Measurements from ENCODE around the gene HTR3E.
A peak's percentile ranks its signal among the peaks of the same experiment; 100 is the strongest.
"Not testable (repeated sequence)": the region's sequence is repeated elsewhere in the genome, so short reads cannot be mapped to it uniquely, and the experiment has no call there.

HTR3E gene

GRCh38 chr3:184096811-184097383, at the start of gene HTR3E:
Gene HTR3E (plus strand): TSS chr3:184097064. CDS start chr3:184097530, 466 bp downstream.
- Histone ChIP-seq H3K36me3 (no peaks in the 10 kb centered on the region), H3K27ac (no peak within 1 kb of the TSS), H4K20me1 (no peaks in the 10 kb centered on the region), H3K27me3 (no peaks in the 10 kb centered on the region), H3K4me3 (no peak within 1 kb of the TSS), H3K4me1 (peaks cover 0 to 13% (median 6%) of the 10 kb centered on the region in 10 experiments; a peak in 12 of 20 replicates), H3K9ac (no peak within 1 kb of the TSS), H3K4me2 (peak within 1 kb of the TSS in 6 of 11 experiments; percentile 6 to 58 (median 30); a peak in 8 of 22 replicates), H3K9me3 (replicated peaks in 1 of 11) (peaks cover 12 to 22% (median 18%) of the 10 kb centered on the region in 11 experiments)
- TF ChIP-seq Cebpa-rat (IDR thresholded peaks at IDR 0.05) = no peak

- Histone ChIP-seq H3K4me3 (no peak overlapping the region), H3K27ac (no peak overlapping the region), H3K9me3 (replicated peaks in 1 of 11) (no peaks in the 10 kb centered on the region), H3K36me3 (no peaks in the 10 kb centered on the region), H3K9ac (no peak overlapping the region), H3K4me1 (peaks cover 0 to 7% (median 6%) of the 10 kb centered on the region in 10 experiments; a peak in 11 of 20 replicates), H3K27me3 (no peaks in the 10 kb centered on the region), H4K20me1 (no peaks in the 10 kb centered on the region), H3K4me2 (peak overlapping the region in 7 of 11 experiments; percentile 17 to 52 (median 31); a peak in 10 of 22 replicates)
- no peak for TF ChIP-seq Cebpa-rat (IDR thresholded peaks at IDR 0.05)
These were observed 46.5 kb upstream of the HTR3E start for GRCh38 chr3:184050217-184050847.

- Histone ChIP-seq H3K4me3 (no peak within 1 kb of the TSS), H4K20me1 (no peaks in the 10 kb centered on the region)
These were observed 44.1 kb upstream of the HTR3E start, which contains the start of gene HTR3C for GRCh38 chr3:184052767-184053166. Gene HTR3C (plus strand): TSS chr3:184053047. CDS start chr3:184053081, 34 bp downstream.

GRCh38 chr3:184058029-184058428, 38.8 kb upstream of the HTR3E start:
- Histone ChIP-seq H4K20me1 (no peaks in the 10 kb centered on the region), H3K4me3 (no peak overlapping the region), H3K9ac (no peak overlapping the region), H3K4me2 (no peak overlapping the region), H3K36me3 (no peaks in the 10 kb centered on the region), H3K9me3 (replicated peaks in 1 of 11) (no peaks in the 10 kb centered on the region), H3K27me3 (no peaks in the 10 kb centered on the region), H3K27ac (no peak overlapping the region), H3K4me1 (no peaks in the 10 kb centered on the region)
- no peak for TF ChIP-seq Cebpa-rat (IDR thresholded peaks at IDR 0.05)

More at GRCh38 chr3:184052767-184053166, 44.1 kb upstream of the HTR3E start, which contains the start of gene HTR3C:
- Histone ChIP-seq H3K36me3 (no peaks in the 10 kb centered on the region), H3K4me2 (no peak within 1 kb of the TSS), H3K4me1 (peaks cover 0 to 7% (median 6%) of the 10 kb centered on the region in 10 experiments; a peak in 11 of 20 replicates), H3K9me3 (replicated peaks in 1 of 11) (no peaks in the 10 kb centered on the region), H3K9ac (no peak within 1 kb of the TSS), H3K27ac (no peak within 1 kb of the TSS), H3K27me3 (no peaks in the 10 kb centered on the region)
- no peak for TF ChIP-seq Cebpa-rat (IDR thresholded peaks at IDR 0.05)

- no peak overlapping the region for H3K4me2 ChIP-seq
- no peak overlapping the region for H3K4me3 ChIP-seq
- no peak for TF ChIP-seq Cebpa-rat (IDR thresholded peaks at IDR 0.05)
- H4K20me1 ChIP-seq = no peaks in the 10 kb centered on the region
- H3K9ac ChIP-seq = no peak overlapping the region
- no peaks in the 10 kb centered on the region for H3K4me1 ChIP-seq
- H3K27ac ChIP-seq = no peak overlapping the region
- H3K27me3 ChIP-seq = no peaks in the 10 kb centered on the region
- no peaks in the 10 kb centered on the region for H3K36me3 ChIP-seq
- no peaks in the 10 kb centered on the region for H3K9me3 ChIP-seq (replicated peaks in 1 of 11)
These were observed 37.4 kb upstream of the HTR3E start for GRCh38 chr3:184059424-184059823.

- no peak overlapping the region for H3K9ac ChIP-seq
- no peak overlapping the region for H3K4me3 ChIP-seq
- no peaks in the 10 kb centered on the region for H3K4me1 ChIP-seq
- no peak overlapping the region for H3K27ac ChIP-seq
- no peaks in the 10 kb centered on the region for H4K20me1 ChIP-seq
- no peak overlapping the region for H3K4me2 ChIP-seq
- H3K9me3 ChIP-seq (replicated peaks in 1 of 11) = no peaks in the 10 kb centered on the region
- H3K27me3 ChIP-seq = no peaks in the 10 kb centered on the region
- no peaks in the 10 kb centered on the region for H3K36me3 ChIP-seq
- no peak for TF ChIP-seq Cebpa-rat (IDR thresholded peaks at IDR 0.05)
These were observed 34.2 kb upstream of the HTR3E start for GRCh38 chr3:184062637-184063036.

GRCh38 chr3:184066211-184066610, 30.7 kb upstream of the HTR3E start:
- no peak for TF ChIP-seq Cebpa-rat (IDR thresholded peaks at IDR 0.05)

GRCh38 chr3:184067573-184068055, 29.2 kb upstream of the HTR3E start:
- H3K27ac ChIP-seq = no peak overlapping the region
- no peak for TF ChIP-seq Cebpa-rat (IDR thresholded peaks at IDR 0.05)
- H3K9me3 ChIP-seq (replicated peaks in 1 of 11) = peaks cover 27 to 35% (median 29%) of the 10 kb centered on the region in 11 experiments
- H4K20me1 ChIP-seq = no peaks in the 10 kb centered on the region
- H3K9ac ChIP-seq = no peak overlapping the region
- no peaks in the 10 kb centered on the region for H3K4me1 ChIP-seq
- no peak overlapping the region for H3K4me3 ChIP-seq
- no peak overlapping the region for H3K4me2 ChIP-seq
- no peaks in the 10 kb centered on the region for H3K27me3 ChIP-seq
- H3K36me3 ChIP-seq = no peaks in the 10 kb centered on the region

More at GRCh38 chr3:184066211-184066610, 30.7 kb upstream of the HTR3E start:
- Histone ChIP-seq H3K36me3 (no peaks in the 10 kb centered on the region), H3K4me2 (no peak overlapping the region), H3K4me1 (no peaks in the 10 kb centered on the region), H3K27me3 (no peaks in the 10 kb centered on the region), H3K4me3 (no peak overlapping the region), H3K9ac (no peak overlapping the region), H3K27ac (no peak overlapping the region), H3K9me3 (replicated peaks in 1 of 11) (peaks cover 23 to 31% (median 25%) of the 10 kb centered on the region in 11 experiments), H4K20me1 (no peaks in the 10 kb centered on the region)

- Histone ChIP-seq H3K27me3 (no peaks in the 10 kb centered on the region), H3K27ac (no peak overlapping the region), H3K4me2 (no peak overlapping the region), H3K4me3 (no peak overlapping the region), H4K20me1 (no peaks in the 10 kb centered on the region), H3K4me1 (no peaks in the 10 kb centered on the region), H3K36me3 (no peaks in the 10 kb centered on the region), H3K9ac (no peak overlapping the region), H3K9me3 (replicated peaks in 1 of 11) (peaks cover 27 to 35% (median 29%) of the 10 kb centered on the region in 11 experiments)
- no peak for TF ChIP-seq Cebpa-rat (IDR thresholded peaks at IDR 0.05)
These were observed 28.5 kb upstream of the HTR3E start for GRCh38 chr3:184068344-184068743.

GRCh38 chr3:184071142-184071541, 25.7 kb upstream of the HTR3E start:
- not testable (repeated sequence) for H3K4me1 ChIP-seq, H3K4me2 ChIP-seq, H3K27me3 ChIP-seq, H3K9ac ChIP-seq, H3K4me3 ChIP-seq, H3K36me3 ChIP-seq, H4K20me1 ChIP-seq, H3K27ac ChIP-seq
- peaks cover 27 to 35% (median 29%) of the 10 kb centered on the region in 11 experiments for H3K9me3 ChIP-seq (replicated peaks in 1 of 11)
